DND-41 (cell line): ENCODE data around the gene ZFYVE16.

ENCODE experiments used
- ATAC-seq: fragments of 200-7000 bp; cut with Tn5 transposase; 3 replicates; pipeline ENCODE4 v1.9.1; 2021; ENCODE audit warnings: low read depth; ENCODE audit not compliant: insufficient read depth
- DNase-seq: peaks from one replicate; pipeline ENCODE4 v3.0.0-alpha.2; 2020
- H2AFZ ChIP-seq: 2 replicates; pipeline ENCODE4 v1.6.0; 2012; ENCODE audit warnings: low read depth, low read length
- H3K27ac ChIP-seq: 2 replicates; pipeline ENCODE4 v1.5.1; 2012; ENCODE audit warnings: low read length, inconsistent platforms
- H3K27me3 ChIP-seq: fragments of 200-600 bp; sonication (generic); 2 replicates; pipeline ENCODE4 v1.6.0; 2012; ENCODE audit warnings: low read length, mild to moderate bottlenecking, inconsistent platforms; ENCODE audit not compliant: insufficient read depth, poor library complexity
- H3K36me3 ChIP-seq: 2 replicates; pipeline ENCODE4 v1.5.1; 2012; ENCODE audit warnings: low read length, inconsistent platforms; ENCODE audit not compliant: insufficient read depth
- H3K4me1 ChIP-seq: 2 replicates; pipeline ENCODE4 v1.5.1; 2012; ENCODE audit warnings: mild to moderate bottlenecking, low read length; ENCODE audit not compliant: insufficient read depth
- H3K4me2 ChIP-seq: 2 replicates; pipeline ENCODE4 v1.6.0; 2012; ENCODE audit warnings: mild to moderate bottlenecking, moderate library complexity, low read length, inconsistent platforms; ENCODE audit not compliant: insufficient read depth
- H3K4me3 ChIP-seq, 2 experiments: fragments of 200-600 bp in 1 of 2; shearing (Covaris generic) in 1 of 2; 2 replicates each; pipeline ENCODE4 v1.5.1; 2012 to 2016; ENCODE audit warnings: inconsistent platforms in 2 of 2, low read length in 2 of 2, mild to moderate bottlenecking in 2 of 2, low read depth in 1 of 2, moderate library complexity in 1 of 2
- H3K79me2 ChIP-seq: 2 replicates; pipeline ENCODE4 v1.6.0; 2012; ENCODE audit warnings: low read length, inconsistent platforms; ENCODE audit not compliant: insufficient read depth
- H3K9ac ChIP-seq: 2 replicates; pipeline ENCODE4 v1.6.0; 2012; ENCODE audit warnings: low read depth, mild to moderate bottlenecking, inconsistent platforms, low read length, moderate library complexity
- H3K9me3 ChIP-seq: 2 replicates; pipeline ENCODE4 v1.5.1; 2012; ENCODE audit warnings: low read length, moderate library complexity, mild to moderate bottlenecking, inconsistent platforms; ENCODE audit not compliant: insufficient read depth, severe bottlenecking
- H4K20me1 ChIP-seq: 2 replicates; pipeline ENCODE4 v1.6.0; 2012; ENCODE audit warnings: low read length; ENCODE audit not compliant: insufficient read depth
- CTCF ChIP-seq: IDR thresholded peaks from 2 replicates; pipeline ENCODE4 v1.5.1; 2012; ENCODE audit warnings: borderline replicate concordance, low read length, moderate library complexity, mild to moderate bottlenecking; ENCODE audit not compliant: poor library complexity, severe bottlenecking; ENCODE audit errors: extremely low read depth
- EZH2 ChIP-seq: IDR thresholded peaks from 3 replicates; pipeline ENCODE4 v1.6.1; 2012; ENCODE audit warnings: borderline replicate concordance, low read depth, mild to moderate bottlenecking, moderate library complexity, low read length, inconsistent platforms; ENCODE audit not compliant: severe bottlenecking

ZFYVE16 gene

GRCh38 chr5:80368661-80369480 is 39.0 kb upstream of the ZFYVE16 start:
- no peaks in the 10 kb centered on the region for H4K20me1 ChIP-seq
- TF ChIP-seq CTCF (no peak), EZH2 (no peak)
- no peaks in the 10 kb centered on the region for H3K4me1 ChIP-seq
- H3K9me3 ChIP-seq: no peaks in the 10 kb centered on the region
- no peak overlapping the region for H3K9ac ChIP-seq
- ATAC-seq (no peak), DNase-seq (no peak)
- no peak overlapping the region for H3K4me3 ChIP-seq
- no peak overlapping the region for H3K27ac ChIP-seq
- no peak overlapping the region for H3K4me2 ChIP-seq
- no peaks in the 10 kb centered on the region for H3K79me2 ChIP-seq
- no peaks in the 10 kb centered on the region for H3K27me3 ChIP-seq
- no peak overlapping the region for H2AFZ ChIP-seq
- no peaks in the 10 kb centered on the region for H3K36me3 ChIP-seq

- H3K79me2 ChIP-seq: no peaks in the 10 kb centered on the region
- no peak overlapping the region for H3K9ac ChIP-seq
- no peak overlapping the region for H2AFZ ChIP-seq
- H3K27ac ChIP-seq: no peak overlapping the region
- ATAC-seq (no peak), DNase-seq (no peak)
- H3K4me1 ChIP-seq: no peaks in the 10 kb centered on the region
- no peak overlapping the region for H3K4me2 ChIP-seq
- no peaks in the 10 kb centered on the region for H3K9me3 ChIP-seq
- H3K36me3 ChIP-seq: no peaks in the 10 kb centered on the region
- H3K4me3 ChIP-seq: no peak overlapping the region
- no peak for TF ChIP-seq CTCF
- no peak for TF ChIP-seq EZH2
- H3K27me3 ChIP-seq: no peaks in the 10 kb centered on the region
- H4K20me1 ChIP-seq: no peaks in the 10 kb centered on the region
Observed at GRCh38 chr5:80369521-80369920, 38.3 kb upstream of the ZFYVE16 start.

GRCh38 chr5:80370390-80370789 is 37.5 kb upstream of the ZFYVE16 start:
- Histone ChIP-seq H3K4me3 (no peak overlapping the region), H2AFZ (no peak overlapping the region), H3K9ac (no peak overlapping the region), H3K9me3 (no peaks in the 10 kb centered on the region), H3K79me2 (no peaks in the 10 kb centered on the region), H3K27me3 (no peaks in the 10 kb centered on the region), H4K20me1 (no peaks in the 10 kb centered on the region), H3K36me3 (no peaks in the 10 kb centered on the region), H3K27ac (no peak overlapping the region), H3K4me1 (no peaks in the 10 kb centered on the region), H3K4me2 (no peak overlapping the region)
- no peak for ATAC-seq
- TF ChIP-seq CTCF: no peak
- no peak for TF ChIP-seq EZH2
- no peak for DNase-seq

GRCh38 chr5:80372780-80373179 is 35.1 kb upstream of the ZFYVE16 start:
- Histone ChIP-seq H3K9me3 (no peaks in the 10 kb centered on the region), H3K27ac (no peak overlapping the region), H3K9ac (no peak overlapping the region), H2AFZ (no peak overlapping the region), H3K4me3 (no peak overlapping the region), H3K79me2 (no peaks in the 10 kb centered on the region), H3K4me1 (no peaks in the 10 kb centered on the region), H3K4me2 (no peak overlapping the region), H3K36me3 (no peaks in the 10 kb centered on the region), H3K27me3 (no peaks in the 10 kb centered on the region), H4K20me1 (no peaks in the 10 kb centered on the region)
- TF ChIP-seq CTCF (no peak), EZH2 (no peak)
- ATAC-seq (no peak), DNase-seq (no peak)
